Progenitor cell of endocrine pancreas (in vitro differentiated cells): Measurements from ENCODE around the gene CCDC40. TPM values are rescaled to one million over a fixed set of nuclear protein-coding genes. Genes with fewer than 3 reads are reported as not detected.

Experiments
- DNase-seq: peaks from one replicate; pipeline ENCODE4 v3.0.0; 2021; ENCODE audit warnings: low spot score; ENCODE audit not compliant: unreplicated experiment
- H3K27ac Mint-ChIP-seq: 2 replicates; pipeline ENCODE4 v1.8.0; 2021; ENCODE audit warnings: mild to moderate bottlenecking, moderate library complexity, mixed read lengths
- H3K27me3 Mint-ChIP-seq: 2 replicates; pipeline ENCODE4 v1.8.0; 2021; ENCODE audit warnings: mixed read lengths
- H3K36me3 Mint-ChIP-seq: 2 replicates; pipeline ENCODE4 v1.8.0; 2022; ENCODE audit warnings: mixed read lengths; ENCODE audit not compliant: insufficient read depth
- H3K4me1 Mint-ChIP-seq: 2 replicates; pipeline ENCODE4 v1.8.0; 2021; ENCODE audit warnings: low read depth, mixed read lengths
- H3K4me3 Mint-ChIP-seq: 2 replicates; pipeline ENCODE4 v1.8.0; 2021; ENCODE audit warnings: low read depth, mild to moderate bottlenecking, moderate library complexity, mixed read lengths
- H3K9me3 Mint-ChIP-seq: 2 replicates; pipeline ENCODE4 v1.8.0; 2021; ENCODE audit warnings: low read depth, mixed read lengths
- CTCF ChIP-seq: fragments of 200-600 bp; sonication (generic); IDR thresholded peaks from one replicate; pipeline ENCODE4 v1.5.0; 2021; ENCODE audit warnings: antibody characterized with exemption, mild to moderate bottlenecking; ENCODE audit not compliant: unreplicated experiment
- total RNA-seq: library from RNA; stranded (reverse); gene quantifications from 2 replicates; pipeline ENCODE4 v1.2.1, GENCODE V29; 2021

Gene CCDC40
- total RNA-seq, 1 donor from 2014 or later, result 26.9 TPM

- Mint-ChIP-seq H3K27me3 (no peaks in the 10 kb centered on the region), H3K27ac (no peak overlapping the region), H3K36me3 (peaks cover 5% of the 10 kb centered on the region), H3K9me3 (no peaks in the 10 kb centered on the region), H3K4me1 (peaks cover 7% of the 10 kb centered on the region), H3K4me3 (no peak overlapping the region)
- no peak for TF ChIP-seq CTCF
- no peak for DNase-seq
Observed at GRCh38 chr17:80025140-80025539, 11.3 kb upstream of the CCDC40 start.

DNA sequence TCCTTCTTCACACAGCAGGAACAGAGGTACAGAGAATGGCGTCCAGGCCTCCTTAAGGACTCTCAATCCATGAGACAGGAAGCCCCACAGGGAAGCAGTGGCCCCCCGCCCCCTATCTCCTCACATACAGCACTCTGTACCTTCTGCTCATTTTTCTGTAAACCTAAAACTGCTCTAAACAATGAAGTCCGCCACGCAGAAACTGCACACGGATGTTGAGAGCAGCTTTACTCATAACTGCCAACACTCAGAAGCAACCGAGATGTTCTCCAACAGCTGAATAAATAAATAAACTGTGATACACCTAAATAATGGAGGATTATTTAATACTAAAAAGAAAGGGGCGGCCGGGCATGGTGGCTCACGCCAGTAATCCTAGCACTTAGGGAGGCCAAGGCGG, 10.6 kb upstream of the CCDC40 start:
- DNase-seq, result no peak
- Mint-ChIP-seq H3K36me3 (peaks cover 5% of the 10 kb centered on the region), H3K27me3 (no peaks in the 10 kb centered on the region)

GRCh38 chr17:80026359-80027042, 9.9 kb upstream of the CCDC40 start:
- Mint-ChIP-seq H3K27me3 (no peaks in the 10 kb centered on the region), H3K4me3 (no peak overlapping the region), H3K9me3 (no peaks in the 10 kb centered on the region), H3K27ac (no peak overlapping the region), H3K4me1 (peaks cover 14% of the 10 kb centered on the region), H3K36me3 (peaks cover 5% of the 10 kb centered on the region)
- DNase-seq, result no peak
- TF ChIP-seq CTCF, result no peak

More for the DNA sequence above, 10.6 kb upstream of the CCDC40 start:
- Mint-ChIP-seq H3K4me3 (no peak overlapping the region), H3K4me1 (peaks cover 8% of the 10 kb centered on the region), H3K9me3 (no peaks in the 10 kb centered on the region), H3K27ac (no peak overlapping the region)
- TF ChIP-seq CTCF, result no peak

GRCh38 chr17:80027043-80027435, 9.4 kb upstream of the CCDC40 start:
- no peaks in the 10 kb centered on the region for H3K27me3 Mint-ChIP-seq
- H3K4me1 Mint-ChIP-seq, result peaks cover 15% of the 10 kb centered on the region
- H3K36me3 Mint-ChIP-seq, result peaks cover 5% of the 10 kb centered on the region
- no peak for DNase-seq
- H3K27ac Mint-ChIP-seq, result no peak overlapping the region
- no peak for TF ChIP-seq CTCF
- H3K9me3 Mint-ChIP-seq, result no peaks in the 10 kb centered on the region
- H3K4me3 Mint-ChIP-seq, result no peak overlapping the region

DNA sequence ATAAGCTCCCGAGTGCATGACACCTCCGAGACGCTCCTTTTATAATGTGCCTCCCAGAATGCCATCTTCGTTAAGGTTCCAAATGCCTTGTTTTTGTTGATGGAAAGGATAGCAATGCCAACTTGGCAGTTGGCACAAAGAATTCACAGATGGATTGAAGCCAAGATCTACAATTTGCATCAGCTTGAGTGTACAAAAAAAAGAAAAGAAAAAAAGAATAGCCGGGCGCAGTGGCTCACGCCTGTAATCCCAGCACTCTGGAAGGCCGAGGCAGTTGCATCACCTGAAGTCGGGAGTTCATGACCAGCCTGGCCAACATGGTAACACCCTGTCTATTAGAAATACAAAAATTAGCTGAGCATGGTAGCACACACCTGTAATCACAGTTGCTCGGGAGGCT, 8.4 kb upstream of the CCDC40 start:
- no peak for DNase-seq
- H3K36me3 Mint-ChIP-seq, result peaks cover 5% of the 10 kb centered on the region
- H3K27ac Mint-ChIP-seq, result peak overlapping the region; percentile 22
- no peak overlapping the region for H3K4me3 Mint-ChIP-seq
- H3K9me3 Mint-ChIP-seq, result no peaks in the 10 kb centered on the region
- no peak for TF ChIP-seq CTCF
- H3K27me3 Mint-ChIP-seq, result no peaks in the 10 kb centered on the region
- peaks cover 18% of the 10 kb centered on the region for H3K4me1 Mint-ChIP-seq
